Hypothalamus (tissue), 51 donors: Measurements from ENCODE around the gene SLC12A3.

Experiments used
- DNase-seq, 51 donors: peaks; one replicate each; lab custom pipeline; 2025; lab: John Stamatoyannopoulos, UW

SLC12A3 gene, protein sequence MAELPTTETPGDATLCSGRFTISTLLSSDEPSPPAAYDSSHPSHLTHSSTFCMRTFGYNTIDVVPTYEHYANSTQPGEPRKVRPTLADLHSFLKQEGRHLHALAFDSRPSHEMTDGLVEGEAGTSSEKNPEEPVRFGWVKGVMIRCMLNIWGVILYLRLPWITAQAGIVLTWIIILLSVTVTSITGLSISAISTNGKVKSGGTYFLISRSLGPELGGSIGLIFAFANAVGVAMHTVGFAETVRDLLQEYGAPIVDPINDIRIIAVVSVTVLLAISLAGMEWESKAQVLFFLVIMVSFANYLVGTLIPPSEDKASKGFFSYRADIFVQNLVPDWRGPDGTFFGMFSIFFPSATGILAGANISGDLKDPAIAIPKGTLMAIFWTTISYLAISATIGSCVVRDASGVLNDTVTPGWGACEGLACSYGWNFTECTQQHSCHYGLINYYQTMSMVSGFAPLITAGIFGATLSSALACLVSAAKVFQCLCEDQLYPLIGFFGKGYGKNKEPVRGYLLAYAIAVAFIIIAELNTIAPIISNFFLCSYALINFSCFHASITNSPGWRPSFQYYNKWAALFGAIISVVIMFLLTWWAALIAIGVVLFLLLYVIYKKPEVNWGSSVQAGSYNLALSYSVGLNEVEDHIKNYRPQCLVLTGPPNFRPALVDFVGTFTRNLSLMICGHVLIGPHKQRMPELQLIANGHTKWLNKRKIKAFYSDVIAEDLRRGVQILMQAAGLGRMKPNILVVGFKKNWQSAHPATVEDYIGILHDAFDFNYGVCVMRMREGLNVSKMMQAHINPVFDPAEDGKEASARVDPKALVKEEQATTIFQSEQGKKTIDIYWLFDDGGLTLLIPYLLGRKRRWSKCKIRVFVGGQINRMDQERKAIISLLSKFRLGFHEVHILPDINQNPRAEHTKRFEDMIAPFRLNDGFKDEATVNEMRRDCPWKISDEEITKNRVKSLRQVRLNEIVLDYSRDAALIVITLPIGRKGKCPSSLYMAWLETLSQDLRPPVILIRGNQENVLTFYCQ

GRCh38 chr16:56864960-56865359 lies at the start of gene SLC12A3:
Gene SLC12A3 (plus strand): TSS chr16:56865207. CDS start chr16:56865236, 29 bp downstream.
- DNase-seq, result no peak

DNA sequence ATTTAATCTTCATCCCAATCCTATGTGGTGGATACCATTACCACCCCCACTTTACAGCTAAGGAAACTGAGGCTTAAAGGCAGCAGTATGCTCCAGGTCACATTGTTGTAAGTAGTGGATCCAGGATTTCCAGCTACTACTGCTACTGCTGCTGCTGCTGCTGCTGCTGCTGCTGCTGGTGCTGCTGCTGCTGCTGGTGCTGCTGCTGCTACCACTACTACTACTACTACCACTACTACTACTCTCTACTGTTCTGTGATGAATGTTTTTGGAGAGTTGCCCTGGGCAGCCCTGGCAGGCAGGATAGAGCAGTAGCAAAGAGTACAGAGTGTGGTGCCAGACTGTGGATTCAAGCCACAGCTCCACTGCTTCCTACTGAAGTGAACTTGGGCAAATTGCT lies 49.3 kb upstream of the SLC12A3 start:
- peak in 20 of 51 donors; percentile 5 to 61 (median 24) for DNase-seq

GRCh38 chr16:56817056-56817455 lies 48.0 kb upstream of the SLC12A3 start:
- DNase-seq, result no peak

DNA sequence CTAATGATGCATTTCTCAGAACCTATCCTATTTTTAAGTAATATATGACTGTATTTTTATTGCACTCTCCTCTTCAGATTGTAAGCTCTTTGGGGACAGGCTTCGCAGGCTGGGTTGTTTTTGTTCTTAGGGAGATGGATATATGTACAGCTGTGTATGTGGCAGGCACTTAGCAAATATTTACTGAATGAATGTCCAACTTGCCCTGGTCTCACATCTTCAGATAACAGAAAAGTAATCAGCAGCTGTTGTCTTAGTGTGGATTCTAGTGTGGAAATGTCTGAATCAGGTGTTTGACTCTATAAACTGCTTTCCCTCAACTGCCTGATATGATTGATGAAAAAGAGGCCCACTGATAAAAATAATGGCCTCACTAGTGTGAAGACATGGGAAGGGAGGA lies 47.1 kb upstream of the SLC12A3 start:
- DNase-seq, result no peak

- peak in 1 of 51 donors; percentile 24 for DNase-seq
Observed at GRCh38 chr16:56823081-56823733, 41.8 kb upstream of the SLC12A3 start.

DNA sequence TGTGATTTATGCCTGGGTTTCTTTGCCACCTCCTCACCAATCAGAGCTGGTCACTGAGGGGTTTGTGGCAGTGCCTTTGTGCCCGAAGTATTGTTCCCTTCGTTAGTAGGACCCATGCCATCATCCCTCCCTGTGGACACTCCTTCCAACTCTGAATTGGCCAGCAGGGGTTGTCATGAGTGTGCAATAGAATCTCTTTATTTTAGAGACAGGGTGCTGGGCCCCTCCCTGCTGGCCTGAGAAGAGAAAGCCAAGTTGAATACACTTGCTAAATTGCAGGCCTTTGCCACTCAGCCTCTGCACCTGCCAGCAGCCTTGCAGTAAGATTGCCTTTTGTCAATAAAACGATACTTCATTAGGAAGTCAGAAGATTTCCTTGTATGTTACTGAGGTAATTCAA lies 40.7 kb upstream of the SLC12A3 start:
- peak in 20 of 51 donors; percentile 5 to 56 (median 25) for DNase-seq

DNA sequence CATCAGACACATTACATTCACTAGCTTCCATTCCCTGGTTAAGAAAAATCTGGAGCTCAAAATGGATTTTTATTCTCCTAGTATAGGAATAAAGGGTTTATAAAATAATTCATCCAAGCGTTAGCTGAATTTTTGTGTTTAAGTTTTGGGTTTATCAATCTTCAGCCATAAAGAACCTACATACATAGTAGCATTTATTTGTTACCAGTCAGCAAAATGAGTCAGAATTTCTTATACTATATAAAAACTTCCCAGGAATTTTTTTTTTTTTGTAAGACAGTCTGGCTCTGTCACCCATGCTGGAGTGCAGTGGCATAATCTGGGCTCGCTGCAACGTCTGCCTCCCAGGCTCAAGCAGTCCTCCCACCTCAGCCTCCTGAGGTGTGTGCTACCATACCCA lies 40.2 kb upstream of the SLC12A3 start:
- no peak for DNase-seq

- no peak for DNase-seq
Observed at GRCh38 chr16:56825826-56826225, 39.2 kb upstream of the SLC12A3 start.

- DNase-seq, result no peak
Observed at GRCh38 chr16:56828647-56829046, 36.4 kb upstream of the SLC12A3 start.

- DNase-seq, result no peak
Observed at GRCh38 chr16:56830669-56831068, 34.3 kb upstream of the SLC12A3 start.

- no peak for DNase-seq
Observed at GRCh38 chr16:56832768-56833167, 32.2 kb upstream of the SLC12A3 start.

GRCh38 chr16:56833243-56833970 lies 31.6 kb upstream of the SLC12A3 start:
- no peak for DNase-seq

- DNase-seq, result no peak
Observed at GRCh38 chr16:56835320-56835719, 29.7 kb upstream of the SLC12A3 start.

GRCh38 chr16:56836410-56837230 lies 28.4 kb upstream of the SLC12A3 start:
- no peak for DNase-seq

GRCh38 chr16:56838622-56839337 lies 26.2 kb upstream of the SLC12A3 start:
- DNase-seq, result no peak

DNA sequence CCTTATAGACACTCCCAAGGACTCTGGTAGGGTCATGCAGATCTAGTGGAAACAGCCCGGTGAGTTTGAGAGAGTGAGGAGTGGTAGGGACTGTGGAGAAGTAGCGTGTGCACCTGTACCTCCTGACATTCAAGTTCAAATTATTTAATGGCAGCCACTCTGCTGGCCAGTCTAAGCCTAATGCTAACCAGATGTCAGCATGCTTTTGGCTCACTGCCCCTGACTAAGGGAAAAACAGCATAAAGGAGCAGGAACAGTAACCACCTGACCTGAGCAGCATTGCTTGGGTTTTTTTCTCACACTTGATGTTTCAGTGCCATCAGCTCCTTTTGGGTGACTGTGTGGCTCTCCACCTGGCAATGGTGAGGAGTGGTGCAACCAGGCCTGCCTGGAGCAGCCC lies 23.8 kb upstream of the SLC12A3 start:
- no peak for DNase-seq

- no peak for DNase-seq
Observed at GRCh38 chr16:56841659-56842058, 23.3 kb upstream of the SLC12A3 start.

- DNase-seq, result no peak
Observed at GRCh38 chr16:56842133-56842532, 22.9 kb upstream of the SLC12A3 start.

DNA sequence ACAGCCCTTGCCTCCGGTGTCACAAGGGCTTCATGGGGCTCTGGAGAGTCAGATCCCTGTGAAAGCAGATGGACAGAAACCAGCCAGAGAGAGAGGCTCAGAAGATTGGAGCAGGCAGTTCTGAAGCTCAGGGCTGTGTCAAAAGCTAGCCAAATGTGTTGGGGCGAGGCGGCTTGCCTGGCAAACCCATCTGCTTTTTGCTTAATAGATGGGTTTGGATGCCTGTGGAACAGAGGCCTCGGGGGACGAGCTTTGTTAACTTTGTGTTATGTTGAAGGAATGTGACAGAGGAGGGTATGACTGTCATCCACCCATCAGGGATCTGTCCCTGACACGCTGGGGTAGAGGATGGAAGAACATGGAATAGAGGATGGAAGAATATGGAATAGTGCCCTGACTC lies 21.0 kb upstream of the SLC12A3 start:
- DNase-seq, result no peak
